OCI-LY3 (cell line): ENCODE measurements around the gene EPO.

ENCODE experiments used
- H2AFZ ChIP-seq: fragments of 200-600, 300-600 bp; shearing (Covaris generic); 2 replicates; pipeline ENCODE4 v1.6.0; 2014; ENCODE audit warnings: antibody characterized with exemption, low read depth, low read length
- H3K27ac ChIP-seq: fragments of 200-600, 300-600 bp; sonication (generic); 2 replicates; pipeline ENCODE4 v1.5.1; 2014; ENCODE audit warnings: mild to moderate bottlenecking, low read length, moderate library complexity, mixed read lengths
- H3K27me3 ChIP-seq: fragments of 200-600, 300-600 bp; sonication (generic); 2 replicates; pipeline ENCODE4 v1.6.1; 2014; ENCODE audit warnings: low read depth, low read length, mixed read lengths
- H3K36me3 ChIP-seq: fragments of 200-600, 300-600 bp; sonication (generic); replicated peaks from 2 replicates; pipeline ENCODE3; 2014; ENCODE audit warnings: low read depth, low read length, mixed read lengths
- H3K4me1 ChIP-seq: fragments of 300-600, 200-600 bp; sonication (generic); 2 replicates; pipeline ENCODE4 v1.6.1; 2014; ENCODE audit warnings: low read length, mixed read lengths
- H3K4me2 ChIP-seq: fragments of 200-600, 300-600 bp; sonication (generic); 2 replicates; pipeline ENCODE4 v1.6.1; 2014; ENCODE audit warnings: low read length, mixed read lengths
- H3K4me3 ChIP-seq: fragments of 300-600, 200-600 bp; sonication (generic); 2 replicates; pipeline ENCODE4 v1.5.1; 2014; ENCODE audit warnings: antibody characterized with exemption, mild to moderate bottlenecking, low read length, moderate library complexity
- H3K79me2 ChIP-seq: fragments of 300-600, 200-600 bp; shearing (Covaris generic); 2 replicates; pipeline ENCODE4 v1.6.1; 2014; ENCODE audit warnings: mild to moderate bottlenecking, low read length, mixed read lengths
- H3K9ac ChIP-seq: fragments of 300-600, 200-600 bp; shearing (Covaris generic); 2 replicates; pipeline ENCODE4 v1.6.0; 2014; ENCODE audit warnings: mild to moderate bottlenecking, low read length, moderate library complexity
- H3K9me3 ChIP-seq: fragments of 200-600, 300-600 bp; shearing (Covaris generic); 2 replicates; pipeline ENCODE4 v1.6.1; 2014; ENCODE audit warnings: low read length, mixed read lengths; ENCODE audit not compliant: insufficient read depth
- H4K20me1 ChIP-seq: fragments of 200-600, 300-600 bp; sonication (generic); 2 replicates; pipeline ENCODE4 v1.6.1; 2016; ENCODE audit warnings: low read length, mixed read lengths; ENCODE audit not compliant: insufficient read depth
- CTCF ChIP-seq: fragments of 200-600, 300-600 bp; sonication (generic); IDR thresholded peaks from 2 replicates; pipeline ENCODE4 v1.5.1; 2014; ENCODE audit warnings: antibody characterized with exemption, low read length, low read depth
- EZH2phosphoT487 ChIP-seq: fragments of 200-600 bp; shearing (Covaris generic); IDR thresholded peaks from 2 replicates; pipeline ENCODE4 v1.6.1; 2018; ENCODE audit warnings: antibody characterized with exemption, mixed run types, low read depth

The EPO gene

GRCh38 chr7:100705320-100705752 lies 14.9 kb upstream of the EPO start:
- H4K20me1 ChIP-seq = no peaks in the 10 kb centered on the region
- TF ChIP-seq EZH2phosphoT487 (no peak), CTCF (peak; percentile 86)
- H3K27ac ChIP-seq = peak overlapping the region; percentile 85
- peaks cover 14% of the 10 kb centered on the region for H3K4me1 ChIP-seq
- H3K4me3 ChIP-seq = peak overlapping the region; percentile 90
- peak overlapping the region; percentile 36; the same call in 1 of the 2 replicates for H2AFZ ChIP-seq
- H3K36me3 ChIP-seq = peaks cover 8% of the 10 kb centered on the region
- no peaks in the 10 kb centered on the region for H3K9me3 ChIP-seq
- H3K79me2 ChIP-seq = peaks cover 29% of the 10 kb centered on the region
- peak overlapping the region; percentile 99 for H3K9ac ChIP-seq
- peaks cover 4% of the 10 kb centered on the region for H3K27me3 ChIP-seq
- peak overlapping the region; percentile 86 for H3K4me2 ChIP-seq

- peaks cover 29% of the 10 kb centered on the region for H3K79me2 ChIP-seq
- TF ChIP-seq EZH2phosphoT487 (no peak), CTCF (no peak)
- H4K20me1 ChIP-seq = no peaks in the 10 kb centered on the region
- H3K9ac ChIP-seq = peak within 1 kb of the TSS; percentile 99
- peaks cover 14% of the 10 kb centered on the region for H3K4me1 ChIP-seq
- no peaks in the 10 kb centered on the region for H3K9me3 ChIP-seq
- peak within 1 kb of the TSS; percentile 90 for H3K4me3 ChIP-seq
- peak within 1 kb of the TSS; percentile 95 for H3K4me2 ChIP-seq
- H3K27ac ChIP-seq = peak within 1 kb of the TSS; percentile 85
- peak within 1 kb of the TSS; percentile 36; the same call in 1 of the 2 replicates for H2AFZ ChIP-seq
- H3K27me3 ChIP-seq = no peaks in the 10 kb centered on the region
- peaks cover 8% of the 10 kb centered on the region for H3K36me3 ChIP-seq
These were observed 14.3 kb upstream of the EPO start, which contains the start of gene POP7 for GRCh38 chr7:100705753-100706671. Gene POP7 (plus strand): TSS chr7:100706121. CDS start chr7:100706831, 710 bp downstream.

- Histone ChIP-seq H3K27ac (peak overlapping the region; percentile 85; the same call in 1 of the 2 replicates), H3K27me3 (no peaks in the 10 kb centered on the region), H3K36me3 (peaks cover 8% of the 10 kb centered on the region), H2AFZ (no peak overlapping the region), H3K4me3 (peak overlapping the region; percentile 90), H3K79me2 (peaks cover 29% of the 10 kb centered on the region), H3K9me3 (no peaks in the 10 kb centered on the region), H3K4me1 (peaks cover 14% of the 10 kb centered on the region), H3K4me2 (peak overlapping the region; percentile 95), H4K20me1 (no peaks in the 10 kb centered on the region), H3K9ac (peak overlapping the region; percentile 99)
- TF ChIP-seq CTCF = no peak
These were observed 13.5 kb upstream of the EPO start for GRCh38 chr7:100706672-100707311.

GRCh38 chr7:100708395-100708794 lies 11.9 kb upstream of the EPO start:
- H4K20me1 ChIP-seq = no peaks in the 10 kb centered on the region
- H3K27me3 ChIP-seq = no peaks in the 10 kb centered on the region
- H3K4me3 ChIP-seq = no peak overlapping the region
- TF ChIP-seq EZH2phosphoT487 (no peak), CTCF (no peak)
- H2AFZ ChIP-seq = no peak overlapping the region
- H3K9ac ChIP-seq = no peak overlapping the region
- H3K9me3 ChIP-seq = no peaks in the 10 kb centered on the region
- H3K27ac ChIP-seq = no peak overlapping the region
- no peak overlapping the region for H3K4me2 ChIP-seq
- H3K79me2 ChIP-seq = peaks cover 29% of the 10 kb centered on the region
- H3K4me1 ChIP-seq = peaks cover 14% of the 10 kb centered on the region
- peaks cover 8% of the 10 kb centered on the region for H3K36me3 ChIP-seq
